Stimulated activated CD4-positive, alpha-beta T cell treated with anti-CD3 and anti-CD28 coated beads, Interleukin-1b, Interleukin-23, amount 100 ng/mL, for 4 hours (primary cell): ENCODE results near the gene PVALEF.
"Not testable (repeated sequence)": the region's sequence is repeated elsewhere in the genome, so short reads cannot be mapped to it uniquely, and the experiment has no call there.

Experiments
- DNase-seq, 2 donors: peaks; one replicate each; pipeline ENCODE4 v3.0.0-alpha.2; 2020; ENCODE audit warnings: low read depth in 2 of 2

The PVALEF gene

DNA sequence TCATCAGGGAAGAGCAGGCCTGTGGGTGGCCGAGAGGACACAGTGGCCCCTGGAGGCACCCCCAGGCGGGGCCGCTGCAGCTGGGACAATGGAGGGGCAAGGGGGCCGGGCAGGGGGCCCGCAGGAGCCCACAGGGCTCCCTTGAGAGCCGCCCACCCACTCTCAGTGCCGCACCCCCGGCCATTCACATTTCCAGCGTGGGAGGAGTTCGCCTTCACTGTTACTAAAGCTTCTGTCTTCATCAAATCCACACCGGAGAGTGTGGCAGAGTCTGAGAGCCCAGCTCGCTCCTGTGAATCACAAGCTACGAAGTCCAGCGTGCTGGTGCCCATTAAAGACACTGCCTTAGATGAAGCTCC is 20.9 kb upstream of the PVALEF start:
- DNase-seq = no peak

DNA sequence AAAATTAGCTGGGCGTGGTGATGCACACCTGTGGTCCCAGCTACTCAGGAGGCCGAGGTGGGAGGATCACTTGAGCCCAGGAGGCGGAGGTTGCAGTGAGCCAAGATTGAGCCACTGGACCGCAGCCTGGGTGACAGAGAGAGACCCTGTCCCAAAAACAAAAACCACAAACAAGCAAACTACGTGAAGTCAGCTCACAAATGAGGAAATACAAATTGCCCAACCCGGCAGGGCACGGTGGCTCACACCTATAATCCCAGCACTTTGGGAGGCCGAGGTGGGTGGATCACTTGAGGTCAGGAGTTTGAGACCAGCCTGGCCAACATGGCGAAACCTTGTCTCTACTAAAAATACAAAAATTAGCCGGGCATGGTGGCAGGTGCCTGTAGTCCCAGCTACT is 19.1 kb upstream of the PVALEF start:
- DNase-seq = not testable (repeated sequence)

DNA sequence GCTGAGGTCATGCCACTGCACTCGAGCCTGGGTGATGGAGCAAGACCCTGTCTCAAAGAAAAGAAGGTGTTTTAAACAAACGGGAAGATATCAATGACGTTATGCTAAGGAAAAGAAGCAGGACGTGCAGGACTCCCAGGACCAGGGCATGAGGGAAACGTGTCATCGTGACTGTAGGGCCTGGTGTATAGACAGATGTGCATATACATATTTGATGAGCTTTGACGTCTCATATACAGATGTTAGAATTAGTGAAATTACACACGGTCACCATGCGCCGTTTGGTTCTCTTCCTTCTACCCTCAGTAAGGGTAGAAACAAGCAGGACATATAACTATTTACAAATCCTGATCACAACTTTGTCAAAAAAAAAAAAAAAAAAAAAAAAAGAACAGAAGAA is 17.6 kb upstream of the PVALEF start:
- DNase-seq = no peak

DNA sequence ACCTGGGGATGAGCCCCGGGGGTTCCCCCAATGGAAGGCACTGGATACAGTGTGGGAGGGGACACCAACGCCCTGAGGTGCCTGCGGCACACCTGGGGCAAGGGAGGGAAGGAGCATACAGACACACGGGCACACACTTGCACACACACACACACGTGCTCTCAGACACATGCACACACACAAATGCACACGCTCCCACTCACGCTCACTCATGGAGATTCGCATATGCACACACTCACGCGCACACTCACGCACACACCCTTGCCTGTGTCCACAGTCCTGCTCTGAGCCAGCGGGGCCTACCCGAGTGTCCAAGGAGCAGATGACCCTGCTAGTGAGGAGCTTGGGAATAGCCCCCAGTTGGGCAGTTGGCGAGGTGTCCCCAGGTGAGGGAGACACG is 16.7 kb upstream of the PVALEF start:
- no peak for DNase-seq

DNA sequence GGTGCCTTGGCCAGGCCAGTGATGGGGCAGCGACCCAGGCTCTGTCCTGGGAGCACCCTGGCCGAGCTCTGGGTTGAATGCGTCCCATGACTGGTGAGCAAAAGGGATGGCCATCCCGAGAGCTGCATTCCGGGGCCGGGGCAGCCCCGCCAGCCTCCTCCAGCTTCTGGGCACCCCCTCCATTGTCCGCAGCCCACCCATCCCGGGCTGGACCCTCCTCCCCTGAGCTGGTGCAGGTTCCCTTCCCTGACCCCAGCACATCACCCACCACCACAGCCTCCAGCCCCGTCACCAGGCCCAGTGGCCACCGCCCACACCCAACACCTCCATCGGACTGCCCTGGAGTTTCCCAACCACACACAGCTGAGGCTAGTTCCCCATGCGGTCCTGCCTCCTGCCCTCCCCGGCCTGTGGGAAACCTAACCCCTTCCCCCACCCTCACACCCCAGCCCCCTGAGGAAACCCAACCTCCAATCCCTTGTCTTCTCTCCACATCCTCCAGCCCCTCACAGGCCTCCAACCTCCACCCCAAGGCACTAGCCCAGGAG is 16.2 kb upstream of the PVALEF start:
- DNase-seq = no peak

DNA sequence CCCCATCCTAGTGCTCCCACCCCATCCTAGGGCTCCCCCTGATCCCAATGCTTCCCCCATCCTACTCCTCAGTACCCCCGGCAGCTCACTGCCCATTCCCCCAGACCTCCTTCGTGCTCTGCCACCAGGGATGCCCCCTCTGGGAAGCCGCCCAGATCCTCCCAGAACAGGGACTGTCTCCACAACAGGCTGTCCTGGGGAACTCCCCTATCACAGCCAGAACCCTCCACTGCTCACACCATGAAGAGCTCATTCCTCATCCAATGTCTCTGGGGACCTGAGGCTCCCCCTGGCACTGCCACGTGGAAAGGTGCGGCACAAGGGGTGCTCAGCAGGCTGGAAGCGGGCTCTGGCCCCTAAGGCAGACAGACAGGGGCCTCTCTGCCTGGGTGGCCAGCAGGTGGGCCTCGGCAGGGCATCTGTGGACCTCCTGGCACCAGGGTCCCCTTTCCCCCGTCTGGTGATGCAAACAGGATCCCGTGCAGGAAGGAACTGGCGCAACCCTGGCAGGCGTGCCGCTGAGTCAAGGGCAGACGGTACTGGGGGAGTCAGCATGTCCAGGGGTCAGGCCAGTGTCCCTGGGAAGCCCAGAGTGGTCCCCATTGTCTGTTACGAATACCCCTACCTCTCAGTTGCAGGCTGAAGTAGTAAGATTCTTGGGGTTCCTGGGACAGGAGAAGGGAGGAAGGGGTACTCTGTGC is 14.8 kb upstream of the PVALEF start:
- DNase-seq = no peak

DNA sequence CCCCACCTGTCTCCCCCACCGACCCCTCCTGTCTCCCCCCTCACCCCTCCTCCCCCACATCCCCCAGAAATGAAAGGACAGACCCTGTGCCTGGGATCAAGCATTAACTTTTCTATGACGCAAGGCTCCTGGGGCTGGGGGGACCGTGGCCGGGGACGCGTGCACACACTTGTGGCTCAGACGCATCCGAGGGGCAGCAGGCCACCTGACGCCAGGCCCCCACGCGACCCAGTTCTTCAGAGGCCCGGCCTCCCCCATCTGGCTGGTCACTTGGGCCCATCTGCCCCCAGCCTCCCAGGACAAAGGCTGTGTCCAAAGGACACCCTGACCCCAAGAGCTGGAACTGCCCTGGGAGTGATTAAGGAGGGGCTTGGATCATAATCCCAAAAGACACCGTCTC is 14.0 kb upstream of the PVALEF start:
- no peak for DNase-seq

DNA sequence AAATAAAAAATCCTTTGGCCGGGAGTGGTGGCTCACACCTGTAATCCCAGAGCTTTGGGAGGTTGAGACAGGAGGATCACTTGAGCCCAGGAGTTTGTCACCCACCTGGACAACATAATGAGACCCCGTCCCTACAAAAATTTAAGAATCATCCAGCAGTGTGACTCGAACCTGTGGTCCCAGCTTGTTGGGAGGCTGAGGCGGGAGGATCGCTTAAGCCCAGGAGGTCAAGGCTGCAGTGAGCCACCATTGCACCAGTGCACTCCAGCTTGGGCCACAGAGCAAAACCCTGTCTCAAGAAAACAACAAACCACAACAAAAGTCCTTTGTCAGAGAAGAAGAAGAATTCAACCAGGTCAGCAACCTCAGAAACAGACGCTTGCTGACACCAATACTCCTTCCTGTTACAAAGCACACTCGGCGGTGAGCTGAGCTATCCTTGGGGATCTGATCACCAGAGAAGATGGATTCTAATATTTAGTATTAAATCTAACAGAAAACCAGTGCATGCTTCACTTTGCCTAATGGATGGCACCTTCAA is 12.9 kb upstream of the PVALEF start:
- no peak for DNase-seq

DNA sequence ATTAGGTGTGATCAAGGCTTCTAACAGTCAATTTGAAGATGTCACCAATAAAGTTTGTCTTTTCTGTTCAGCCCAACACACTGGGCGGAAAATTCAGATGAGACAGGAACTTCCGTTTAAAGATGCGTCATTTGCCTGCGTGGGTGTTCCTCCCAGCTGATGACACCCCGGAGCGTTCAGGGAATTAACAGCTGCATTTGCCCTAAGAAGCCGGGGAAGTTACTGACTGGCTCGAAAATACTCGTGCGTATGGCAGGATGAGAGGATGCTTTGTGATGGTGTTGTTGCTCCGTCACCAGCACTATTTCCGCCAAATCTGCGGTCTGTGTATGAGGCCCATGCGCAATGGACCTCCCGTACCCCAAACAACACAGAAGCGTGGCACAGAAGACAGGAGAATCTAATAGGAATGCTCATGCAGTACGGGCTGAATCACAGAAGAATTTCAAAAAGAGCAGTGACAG is 11.9 kb upstream of the PVALEF start:
- DNase-seq = no peak

DNA sequence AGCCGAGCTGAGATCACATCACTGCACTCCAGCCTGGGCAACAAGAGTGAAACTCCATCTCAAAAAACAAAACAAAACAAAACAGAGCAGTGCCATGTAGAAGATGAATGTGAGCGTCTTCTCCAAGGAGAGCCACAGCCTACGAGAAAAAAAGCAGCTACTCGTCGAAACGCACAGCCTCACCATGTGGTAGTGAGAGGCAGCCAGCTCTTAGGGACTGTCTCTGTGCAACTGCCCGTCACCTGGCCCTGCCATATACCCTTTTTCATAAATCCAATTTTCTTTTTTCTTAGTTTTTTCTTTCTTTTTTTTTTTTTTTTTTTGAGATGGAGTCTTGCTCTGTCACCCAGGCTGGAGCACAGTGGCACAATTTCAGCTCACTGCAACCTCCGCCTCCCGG is 11.3 kb upstream of the PVALEF start:
- not testable (repeated sequence) for DNase-seq

DNA sequence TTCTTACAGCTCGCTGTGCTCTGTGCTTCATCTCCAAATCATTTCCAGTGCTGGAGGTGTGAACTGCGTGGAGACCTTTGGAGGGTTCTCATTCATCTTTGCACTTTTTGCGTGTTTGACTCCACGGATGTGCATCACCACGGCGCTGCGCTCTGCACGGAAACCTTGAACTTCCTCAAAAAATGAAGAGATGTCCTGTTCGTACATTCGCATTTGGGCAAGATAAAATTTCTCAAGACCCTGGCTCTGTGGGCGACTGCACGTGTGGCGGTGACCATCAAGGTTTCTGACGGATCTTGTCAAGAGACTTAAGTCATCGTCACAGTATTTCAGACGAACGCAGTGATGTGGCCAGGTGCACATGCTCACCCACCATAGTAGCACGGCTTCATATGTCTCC is 10.3 kb upstream of the PVALEF start:
- no peak for DNase-seq

DNA sequence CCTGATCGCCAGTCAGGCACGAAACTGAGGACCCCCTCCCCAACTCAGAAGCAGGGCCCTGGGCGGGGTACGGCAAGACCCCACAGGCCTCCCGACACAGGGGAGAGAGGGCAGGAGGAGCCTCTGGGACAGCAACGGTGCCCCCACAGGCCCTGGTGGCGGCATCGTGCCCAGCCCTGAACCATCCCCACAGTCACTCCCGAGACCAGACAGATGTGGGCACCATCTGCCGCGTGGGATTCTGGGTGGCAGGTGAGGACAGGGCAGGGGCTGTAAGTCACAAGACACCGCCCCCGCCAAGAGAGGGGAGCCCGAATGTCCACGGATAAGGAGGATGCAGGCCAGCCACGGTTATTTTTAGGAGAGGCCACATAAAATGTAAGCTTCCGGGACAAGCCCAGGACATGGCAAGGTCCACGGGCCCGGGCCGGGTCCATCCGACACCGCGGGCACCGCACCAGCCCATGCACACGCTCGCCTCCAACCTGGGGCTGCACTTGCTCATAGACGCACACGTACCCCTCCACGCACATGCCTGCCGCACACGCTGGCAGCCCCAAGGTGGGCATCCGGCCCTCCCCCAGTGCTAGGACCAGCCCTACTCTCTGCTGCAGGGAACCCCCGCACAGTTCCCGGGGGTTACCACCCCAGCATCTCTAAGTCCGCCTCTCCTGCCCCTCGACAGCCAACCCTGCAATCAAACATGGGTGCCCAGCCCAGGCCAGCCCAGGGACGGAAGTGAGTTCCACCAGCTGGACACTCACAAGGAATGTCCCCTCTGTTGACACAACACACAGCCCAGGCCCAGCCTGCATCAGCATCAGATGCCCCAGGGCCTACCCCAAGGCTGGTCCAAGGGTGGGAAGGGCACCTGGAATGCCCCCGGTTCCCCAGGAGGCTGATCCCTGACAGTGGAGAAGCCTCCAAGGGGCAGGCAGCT is 8.2 kb upstream of the PVALEF start:
- no peak for DNase-seq

DNA sequence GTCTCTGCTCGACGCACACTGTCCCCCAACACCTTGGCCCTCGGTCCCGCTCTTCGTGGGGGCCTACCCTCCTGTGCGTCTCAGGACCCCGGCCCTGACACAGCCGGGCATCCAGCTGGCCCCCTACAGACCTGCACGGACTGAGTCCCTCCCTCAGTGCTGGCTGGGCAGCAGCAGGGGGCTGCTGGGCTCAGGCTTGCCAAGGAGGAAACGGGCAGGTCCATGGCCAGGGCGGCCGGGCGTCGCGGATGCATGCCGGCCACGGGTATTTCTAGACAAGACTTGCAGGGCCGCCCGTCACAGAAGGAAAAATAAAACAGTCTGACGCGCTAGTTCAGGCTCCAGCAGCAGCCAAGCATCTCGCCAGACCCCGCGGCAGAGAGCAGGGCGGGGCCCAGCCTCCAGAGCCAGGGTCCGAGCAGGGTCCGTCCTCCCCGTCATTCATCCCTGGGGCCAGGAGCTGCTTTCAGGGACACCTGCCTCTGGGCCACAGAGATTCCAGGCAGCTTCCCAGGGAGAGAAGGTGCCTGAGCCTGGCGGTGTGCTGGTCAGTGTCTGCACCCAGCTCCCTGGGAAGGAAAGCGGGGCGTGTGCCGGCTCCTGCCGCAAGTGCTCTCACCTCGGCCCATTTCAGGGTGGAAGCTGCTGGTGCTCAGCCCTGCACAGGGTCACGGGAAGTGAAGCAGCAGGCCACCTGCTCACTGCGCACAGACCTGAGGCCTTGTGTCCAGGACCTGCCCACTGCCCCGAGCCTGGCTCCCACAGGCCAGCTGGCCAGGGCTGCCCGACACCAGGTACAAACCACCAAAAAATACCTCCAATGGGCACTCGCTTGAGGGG is 7.2 kb upstream of the PVALEF start:
- no peak for DNase-seq

DNA sequence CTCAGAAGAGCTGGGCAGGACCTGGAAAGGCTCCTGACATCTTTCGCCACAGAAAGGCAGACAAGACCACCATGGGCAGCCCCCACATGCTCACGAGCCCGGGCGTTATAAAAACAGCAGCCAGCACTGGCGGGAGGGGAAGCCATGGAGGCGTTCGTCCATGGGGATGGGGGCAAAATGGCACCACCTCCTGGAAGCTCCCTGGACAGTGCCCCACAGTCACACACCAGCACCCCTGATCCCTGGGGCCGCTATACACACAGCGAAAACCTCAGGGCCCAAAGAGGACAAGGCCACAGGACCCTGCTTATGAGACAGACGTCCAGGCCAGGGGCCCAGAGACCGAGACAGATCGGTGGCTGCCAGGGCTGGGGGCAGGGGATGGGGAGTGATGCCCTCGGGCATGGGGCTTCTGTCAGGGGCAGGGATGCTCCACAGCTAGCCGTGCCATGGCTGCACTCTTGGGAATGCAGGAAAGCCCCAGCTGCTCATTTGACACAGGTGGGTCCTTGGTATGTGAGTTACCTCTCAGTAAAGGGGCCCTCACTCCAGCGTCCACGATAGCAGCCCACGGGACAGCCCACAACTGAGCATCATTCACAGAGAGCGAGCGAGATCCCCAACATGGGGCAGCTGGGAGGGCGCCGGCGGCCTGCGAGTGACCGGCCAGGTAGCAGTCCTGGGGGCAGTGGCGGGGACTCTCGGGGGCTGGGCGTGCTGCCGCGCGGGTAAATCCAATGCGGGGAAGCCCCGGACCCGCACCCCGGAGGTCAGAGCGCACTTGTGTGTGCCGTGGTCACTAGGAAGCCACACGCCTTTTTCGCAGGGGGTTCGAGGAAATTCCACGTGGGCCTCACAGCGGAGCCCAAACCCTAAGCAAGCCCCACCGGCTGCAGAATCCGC is 6.4 kb upstream of the PVALEF start:
- no peak for DNase-seq

DNA sequence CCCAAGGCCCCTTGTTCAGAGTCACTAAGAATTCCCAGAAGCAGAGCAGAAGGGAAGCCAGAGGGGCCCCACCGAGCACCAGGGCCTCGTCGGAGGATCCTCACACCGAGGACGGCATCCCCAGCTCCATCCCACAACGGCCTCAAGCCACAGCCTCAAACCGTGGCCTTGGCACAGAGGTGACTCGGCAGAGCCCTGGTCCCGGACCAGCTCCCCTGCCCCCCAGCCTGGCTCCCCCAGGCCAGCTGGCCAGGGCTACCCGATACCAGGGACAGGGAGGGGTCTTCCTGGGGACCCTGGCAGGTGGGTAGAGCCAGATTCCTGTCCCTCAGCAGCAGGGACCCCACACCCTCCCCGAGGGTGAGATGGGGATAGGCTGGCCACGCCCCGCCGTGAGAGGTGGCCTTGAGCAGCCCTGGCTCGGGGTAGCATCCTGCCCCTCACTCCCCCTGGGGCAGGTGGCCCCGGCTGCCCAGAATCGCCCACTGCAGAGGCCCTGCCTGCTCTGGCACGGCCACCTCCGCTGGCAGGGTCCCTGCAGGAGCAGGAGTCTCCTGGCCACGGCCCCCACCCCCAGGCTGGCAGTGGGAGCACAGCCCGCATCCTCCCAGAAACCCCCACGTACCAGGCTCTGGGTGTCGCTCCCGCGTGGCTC is 5.6 kb upstream of the PVALEF start:
- no peak for DNase-seq

DNA sequence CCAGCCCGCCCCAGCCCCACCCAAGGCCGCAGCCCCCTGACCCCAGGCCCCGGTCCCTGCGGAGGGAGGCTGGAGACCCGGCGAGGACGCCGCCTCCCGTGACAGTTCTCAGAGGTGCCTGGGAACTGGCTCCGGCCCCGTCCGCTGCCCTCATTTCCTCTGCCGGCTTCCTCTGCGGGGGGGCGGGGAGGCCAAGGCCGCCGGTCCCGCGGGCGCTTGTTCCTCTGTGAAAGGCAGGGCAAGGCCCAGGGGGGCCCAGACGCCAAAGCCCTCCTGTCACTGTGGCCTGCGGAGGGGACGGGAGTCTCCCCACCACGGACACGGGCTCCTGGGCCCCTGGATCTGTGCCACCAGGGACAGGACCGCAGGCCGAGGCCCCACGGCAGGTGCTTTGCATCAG is 5.0 kb upstream of the PVALEF start:
- no peak for DNase-seq

DNA sequence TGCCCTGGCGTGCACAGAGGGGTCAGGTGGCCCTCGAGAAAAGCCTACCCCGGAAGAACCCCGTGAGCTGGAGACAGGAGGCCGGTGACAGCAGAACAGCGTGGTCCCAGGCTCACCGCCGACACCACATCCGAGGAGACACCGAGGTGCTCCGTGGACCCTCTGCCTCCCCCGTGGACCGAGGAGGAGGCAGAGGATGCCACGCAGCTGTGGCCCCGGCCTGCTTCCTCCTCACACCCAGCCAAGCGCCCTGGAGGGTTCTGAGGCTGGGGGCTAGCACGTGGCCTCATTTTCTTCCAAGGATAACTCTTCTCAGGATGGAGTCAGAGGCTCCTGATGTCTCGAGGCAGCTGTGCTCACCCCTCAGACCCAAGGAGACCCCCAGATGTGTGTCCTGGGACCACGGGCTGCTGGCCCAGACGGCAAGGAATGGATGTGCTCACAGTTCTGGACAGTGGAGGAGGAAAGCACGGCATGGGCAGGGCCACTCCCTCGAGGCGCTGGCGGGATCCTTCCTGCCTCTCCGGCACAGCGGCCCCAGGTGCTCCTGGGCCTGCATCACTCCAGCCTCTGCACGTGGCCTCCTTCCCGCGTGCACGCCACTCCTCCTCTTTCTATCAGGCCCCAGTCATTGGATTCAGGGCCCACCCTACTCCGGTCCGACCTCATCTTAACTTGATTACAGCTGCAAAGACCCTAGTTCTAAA is 4.4 kb upstream of the PVALEF start:
- DNase-seq = no peak

DNA sequence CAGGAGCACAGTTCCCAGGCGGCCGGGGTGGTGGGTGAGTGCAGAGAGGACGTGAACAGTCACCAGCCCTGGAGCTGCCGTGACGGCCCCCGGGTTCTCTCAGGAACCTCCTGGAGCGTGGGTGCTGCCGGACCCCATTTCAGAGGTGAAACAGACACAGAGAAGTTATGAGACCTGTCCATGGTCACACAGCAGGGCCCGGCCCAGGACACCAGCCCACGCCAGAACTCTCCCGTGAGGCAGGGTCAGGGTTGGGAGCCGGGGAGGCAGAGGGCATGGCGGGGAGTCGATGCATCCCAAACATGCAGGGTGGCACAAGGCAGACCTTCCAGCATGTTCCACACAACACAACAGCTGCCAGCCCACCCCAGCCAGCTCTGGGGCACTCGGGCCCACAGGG is 3.8 kb upstream of the PVALEF start:
- DNase-seq = no peak

DNA sequence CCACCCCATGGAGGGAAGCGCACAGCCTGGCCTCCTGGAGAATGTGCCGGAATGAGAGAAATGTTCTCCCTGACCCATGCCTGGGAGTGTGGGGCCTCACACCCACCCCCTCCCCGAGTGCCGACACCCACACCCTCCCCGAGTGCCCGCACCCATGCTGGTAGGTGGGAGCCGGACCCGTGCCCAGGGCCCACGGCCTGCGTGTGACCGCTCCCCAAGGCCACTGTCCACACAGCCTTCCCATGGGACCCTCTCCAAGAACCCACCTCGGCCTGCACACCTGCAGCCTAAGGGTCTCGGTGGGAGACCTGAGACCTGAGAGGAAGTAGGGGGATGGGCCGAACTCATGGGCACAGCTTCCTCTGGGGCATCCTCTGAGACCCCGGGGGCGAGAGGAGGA is 3.3 kb upstream of the PVALEF start:
- no peak for DNase-seq

DNA sequence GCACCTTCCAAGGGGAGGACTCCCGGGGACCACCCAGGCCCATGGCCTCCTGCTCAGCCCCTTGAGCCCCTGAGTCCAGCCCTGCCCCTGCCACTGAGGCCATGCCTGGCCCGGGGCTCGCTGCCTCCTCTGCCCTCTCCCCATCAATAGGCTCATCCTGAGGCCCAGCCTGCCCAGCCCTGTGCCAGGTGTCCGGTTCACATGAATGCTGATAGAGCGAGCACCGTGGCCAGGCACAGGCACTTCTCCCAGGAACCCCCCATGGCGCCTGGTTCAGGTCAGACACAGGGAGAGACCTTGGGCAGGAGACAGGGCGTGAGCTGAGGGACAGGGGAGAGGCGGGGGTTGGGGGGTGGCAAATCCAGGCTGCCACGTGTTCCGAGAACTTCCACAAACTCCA is 2.8 kb upstream of the PVALEF start:
- DNase-seq = no peak
